Breast epithelium (tissue), 3 donors: ENCODE measurements around the gene RGS12.

Experiments
- CTCF ChIP-seq, 3 donors: fragments of 450-650 bp; IDR thresholded peaks; one replicate each; pipeline ENCODE4 v1.5.1; 2016 to 2017; ENCODE audit warnings: antibody characterized with exemption in 3 of 3, mild to moderate bottlenecking in 3 of 3, moderate library complexity in 3 of 3
- POLR2A ChIP-seq: fragments of 450-650 bp; IDR thresholded peaks from one replicate; pipeline ENCODE4 v1.6.1; 2016; ENCODE audit warnings: antibody characterized with exemption, mild to moderate bottlenecking, moderate library complexity
- POLR2AphosphoS5 ChIP-seq, 3 donors: sonication (generic); formaldehyde crosslinking; IDR thresholded peaks; one replicate each; pipeline ENCODE4 v1.6.1; 2017; ENCODE audit warnings: antibody characterized with exemption in 3 of 3

- TF ChIP-seq CTCF (IDR thresholded peaks at IDR 0.05): no peak
- no peak for TF ChIP-seq POLR2AphosphoS5 (IDR thresholded peaks at IDR 0.05)
- TF ChIP-seq POLR2A: no peak
Measured at GRCh38 chr4:3329887-3330286, 37.1 kb downstream of the RGS12 start.
